NCI-H2081 (cell line): ENCODE results near the gene CHERP.

Source experiments
- DNase-seq, 2 experiments: peaks; one replicate each; lab custom pipeline; 2025; lab: John Stamatoyannopoulos, UW

Gene CHERP

DNA sequence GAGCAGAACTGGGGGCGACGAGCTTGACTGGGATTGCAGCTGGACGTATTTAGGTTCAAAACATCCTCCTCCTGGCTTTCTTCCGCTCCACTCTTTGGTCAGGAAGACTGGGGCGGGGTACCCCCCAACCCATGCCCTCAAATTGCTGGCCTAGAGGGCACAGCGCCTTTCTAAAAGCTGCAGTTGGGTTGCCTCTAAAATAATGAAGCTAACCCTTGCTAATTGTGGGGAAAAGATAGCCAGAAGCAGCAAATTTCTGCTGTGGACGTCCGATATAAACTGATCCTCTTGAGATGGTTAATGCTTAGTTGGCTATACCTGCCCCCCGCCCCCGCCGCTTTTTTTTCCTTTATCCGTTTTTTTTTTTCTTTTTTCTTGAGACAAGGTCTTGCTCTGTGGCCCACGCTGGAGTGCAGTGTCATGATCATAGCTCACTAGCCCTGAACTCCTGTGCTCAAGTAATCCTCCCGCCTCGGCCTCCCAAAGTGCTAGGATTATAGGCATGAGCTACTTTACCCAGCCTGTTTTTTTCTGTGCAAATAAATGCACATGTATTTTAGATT lies 754 bp upstream of the CHERP start:
- DNase-seq: no peak

DNA sequence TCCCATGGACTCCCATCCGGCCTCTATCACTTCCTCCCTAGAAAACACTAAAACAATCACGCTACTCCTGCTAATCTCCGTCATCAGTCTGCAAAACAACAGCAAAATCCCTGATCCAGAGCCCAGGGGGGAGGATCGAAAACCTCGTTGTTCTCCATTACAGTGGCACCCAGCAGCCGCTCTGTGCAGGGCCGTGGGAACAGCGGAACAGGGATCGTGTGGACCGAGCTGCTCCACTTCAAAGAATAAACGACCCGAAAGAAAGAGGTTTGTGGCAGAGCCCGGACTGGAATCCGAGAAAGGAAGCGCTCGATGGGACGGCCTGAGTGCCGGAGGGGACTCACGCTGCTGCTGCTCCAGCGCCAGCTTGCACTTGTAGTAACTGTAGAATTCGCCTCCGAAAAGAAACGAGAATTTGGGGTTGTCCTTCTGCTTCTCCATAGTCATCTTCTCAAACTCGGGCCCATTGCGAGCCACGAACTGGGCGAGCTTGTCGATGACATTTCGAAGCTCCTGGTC lies 652 bp downstream of the CHERP start:
- DNase-seq: no peak

GRCh38 chr19:16540948-16541347 lies 1.3 kb downstream of the CHERP start:
- DNase-seq: no peak

GRCh38 chr19:16537111-16537510 lies 5.1 kb downstream of the CHERP start:
- no peak for DNase-seq

GRCh38 chr19:16536130-16536529 lies 6.1 kb downstream of the CHERP start:
- no peak for DNase-seq

DNA sequence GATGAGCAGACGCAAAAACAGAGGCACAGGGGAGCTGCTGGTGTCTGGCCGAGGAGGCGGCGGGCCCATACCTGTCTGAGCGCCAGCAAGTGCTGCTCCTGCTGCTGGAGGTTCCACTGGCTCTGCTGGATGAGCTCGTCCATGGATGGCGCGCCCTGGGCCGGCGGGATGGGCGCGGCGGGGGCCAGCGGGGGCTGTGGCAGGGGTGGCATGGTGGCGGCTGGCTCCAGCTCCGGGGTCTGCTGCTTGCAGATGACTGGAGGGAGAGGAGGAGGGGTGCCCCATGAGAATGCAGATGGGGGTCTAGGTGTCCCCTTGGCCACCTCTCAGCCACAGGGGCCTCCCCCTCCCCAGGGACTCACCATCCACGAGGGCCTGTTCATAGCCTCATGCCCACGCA lies 6.9 kb downstream of the CHERP start:
- no peak for DNase-seq

GRCh38 chr19:16532440-16533234 lies 9.6 kb downstream of the CHERP start:
- no peak for DNase-seq

GRCh38 chr19:16531380-16531669 lies 10.9 kb downstream of the CHERP start:
- DNase-seq: no peak

DNA sequence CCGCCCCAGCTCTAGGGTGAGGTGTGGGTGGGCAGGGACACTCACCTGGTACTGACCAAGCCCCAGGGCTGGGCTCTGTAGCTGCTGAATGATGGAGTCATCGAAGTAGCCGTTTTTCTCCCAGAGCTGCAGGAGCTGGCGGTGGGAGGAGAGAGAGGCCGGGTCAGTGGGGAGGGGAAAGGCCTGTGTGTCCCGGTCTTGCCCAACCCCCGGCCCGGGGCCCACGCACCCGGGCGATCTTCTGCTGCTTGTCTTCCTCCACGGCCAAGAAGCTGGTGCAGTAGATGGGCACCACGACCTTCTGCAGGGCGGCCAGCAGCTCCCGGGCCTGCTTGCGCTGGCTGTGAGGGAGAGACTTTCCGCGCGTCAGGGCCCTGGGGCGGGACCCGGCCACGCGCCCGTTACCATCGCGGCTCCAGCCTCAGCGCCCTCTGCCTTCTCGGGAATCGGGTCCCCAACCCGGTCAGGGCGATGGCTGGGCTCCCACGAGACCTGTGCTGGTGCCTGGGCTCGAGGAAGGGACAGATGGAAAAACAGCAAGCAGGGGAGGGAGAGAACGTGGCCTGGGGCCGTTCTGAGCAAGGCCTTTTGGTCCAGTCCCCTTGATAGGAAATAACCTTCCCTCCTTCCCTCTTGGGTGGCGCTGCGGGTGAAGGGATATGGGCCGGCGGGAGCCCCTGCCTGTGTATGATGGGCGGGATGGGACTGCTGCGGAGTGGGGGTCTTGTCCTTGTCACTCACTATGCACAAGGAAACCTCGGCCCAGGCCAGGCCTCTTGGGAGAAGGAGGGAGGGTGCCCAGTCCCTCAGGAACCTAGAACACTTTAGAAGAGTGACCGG lies 11.5 kb downstream of the CHERP start:
- DNase-seq: no peak

DNA sequence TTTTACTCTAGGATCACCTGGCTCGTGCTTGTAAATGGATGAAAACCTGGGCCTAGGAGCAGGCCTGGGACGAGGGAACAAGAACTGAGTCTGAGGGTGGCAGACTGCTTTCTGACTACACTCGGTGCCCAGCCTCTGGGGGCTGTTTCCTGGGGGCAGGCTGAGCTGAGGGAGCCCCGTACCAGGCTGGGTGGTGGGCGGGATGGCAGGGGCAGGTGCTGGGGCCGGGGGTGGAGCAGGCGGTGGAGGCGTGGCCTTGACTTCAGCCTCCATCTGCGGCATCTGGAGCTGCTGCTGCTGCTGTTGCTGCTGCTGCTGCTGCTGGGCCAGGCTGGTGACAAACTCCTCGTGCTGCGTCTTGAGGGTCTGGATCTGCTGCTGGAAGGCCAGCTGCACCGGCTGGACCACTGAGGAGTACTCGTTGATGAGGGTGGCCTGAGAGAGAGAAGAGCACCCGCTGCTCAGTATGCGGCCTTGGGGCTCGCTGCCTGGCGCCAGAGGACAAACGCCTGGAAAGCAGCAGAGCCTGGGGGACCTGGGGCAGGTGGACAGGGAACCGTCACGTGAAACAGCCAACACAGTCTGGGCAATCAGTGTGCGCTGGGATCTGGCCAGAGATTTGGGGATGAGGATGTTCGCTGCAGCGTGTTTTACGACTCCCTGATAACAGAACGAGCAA lies 12.6 kb downstream of the CHERP start:
- no peak for DNase-seq

GRCh38 chr19:16527971-16528521 lies 14.2 kb downstream of the CHERP start:
- no peak for DNase-seq

DNA sequence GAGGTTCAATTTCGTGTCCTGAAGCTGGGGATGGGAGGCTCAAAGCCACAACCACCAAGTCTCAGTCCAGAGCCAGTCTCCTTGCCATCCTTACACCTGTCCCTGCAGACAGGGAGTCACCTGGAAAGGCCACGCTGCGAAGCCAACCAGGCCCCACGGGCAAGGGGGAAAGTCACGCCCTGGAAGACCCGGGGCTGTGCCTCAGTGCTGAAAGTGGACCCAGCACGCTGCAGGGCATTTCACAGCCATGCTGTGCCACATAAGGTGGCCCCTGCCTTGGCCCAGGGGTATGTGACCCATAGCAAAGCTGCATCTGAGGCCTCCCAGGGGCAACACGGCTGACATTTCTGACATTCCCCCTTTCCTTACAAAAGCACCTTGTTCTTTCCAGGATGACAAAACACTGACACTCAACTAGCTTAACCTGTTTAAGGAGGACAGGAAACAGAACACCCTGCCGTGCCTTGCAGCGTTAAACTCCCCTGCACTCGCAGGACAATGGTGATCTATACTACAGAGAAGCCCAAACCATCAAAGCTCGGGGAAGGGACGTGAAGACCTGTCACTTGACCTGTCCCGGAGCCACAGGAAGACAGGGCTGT lies 14.8 kb downstream of the CHERP start:
- DNase-seq: no peak

GRCh38 chr19:16525751-16526481 lies 16.3 kb downstream of the CHERP start:
- no peak for DNase-seq

GRCh38 chr19:16524991-16525734 lies 17.1 kb downstream of the CHERP start:
- DNase-seq: no peak

GRCh38 chr19:16522559-16523377 lies 19.5 kb downstream of the CHERP start:
- no peak for DNase-seq

- no peak for DNase-seq
These were observed 20.4 kb downstream of the CHERP start for GRCh38 chr19:16521715-16522289.

- no peak for DNase-seq
These were observed 21.1 kb downstream of the CHERP start for GRCh38 chr19:16520986-16521624.
